Measurements from ENCODE around the gene FGFBP1.

The FGFBP1 gene

GRCh38 chr4:15914736-15915135 lies 23.8 kb downstream of the FGFBP1 start:
- ATAC-seq (ENCODE audit: low read depth) (no peak), DNase-seq (ENCODE audit: low spot score) (no peak)
- Histone ChIP-seq H3K4me1 (ENCODE audit: insufficient read depth, poor library complexity, severe bottlenecking) (peaks cover 51% of the 10 kb centered on the region), H3K27me3 (ENCODE audit: insufficient read depth, poor library complexity, severe bottlenecking) (no peaks in the 10 kb centered on the region), H3K9me3 (ENCODE audit: severe bottlenecking) (no peaks in the 10 kb centered on the region), H3K27ac (ENCODE audit: poor library complexity, severe bottlenecking) (peak overlapping the region; percentile 98), H3K4me3 (ENCODE audit: severe bottlenecking) (no peak overlapping the region), H3K36me3 (ENCODE audit: low read depth) (no peaks in the 10 kb centered on the region)
- no peak for TF ChIP-seq CTCF (IDR thresholded peaks at IDR 0.05; ENCODE audit: poor library complexity, severe bottlenecking)

GRCh38 chr4:15914291-15914690 lies 24.2 kb downstream of the FGFBP1 start:
- DNase-seq (ENCODE audit: low spot score) (no peak), ATAC-seq (ENCODE audit: low read depth) (peak; percentile 5; the same call in 1 of the 3 replicates)
- no peaks in the 10 kb centered on the region for H3K9me3 ChIP-seq (ENCODE audit: severe bottlenecking)

GRCh38 chr4:15913631-15913970 lies 24.9 kb downstream of the FGFBP1 start:
- Histone ChIP-seq H3K27ac (ENCODE audit: poor library complexity, severe bottlenecking) (peak overlapping the region; percentile 98), H3K27me3 (ENCODE audit: insufficient read depth, poor library complexity, severe bottlenecking) (no peaks in the 10 kb centered on the region), H3K9me3 (ENCODE audit: severe bottlenecking) (no peaks in the 10 kb centered on the region), H3K4me3 (ENCODE audit: severe bottlenecking) (no peak overlapping the region), H3K36me3 (ENCODE audit: low read depth) (no peaks in the 10 kb centered on the region), H3K4me1 (ENCODE audit: insufficient read depth, poor library complexity, severe bottlenecking) (peaks cover 41% of the 10 kb centered on the region)
- ATAC-seq (ENCODE audit: low read depth): peak; percentile 93
- DNase-seq (ENCODE audit: low spot score): no peak
- no peak for TF ChIP-seq CTCF (IDR thresholded peaks at IDR 0.05; ENCODE audit: poor library complexity, severe bottlenecking)

More at GRCh38 chr4:15914291-15914690, 24.2 kb downstream of the FGFBP1 start:
- H3K4me1 ChIP-seq (ENCODE audit: insufficient read depth, poor library complexity, severe bottlenecking): peaks cover 48% of the 10 kb centered on the region
- no peak for TF ChIP-seq CTCF (IDR thresholded peaks at IDR 0.05; ENCODE audit: poor library complexity, severe bottlenecking)
- H3K4me3 ChIP-seq (ENCODE audit: severe bottlenecking): no peak overlapping the region
- H3K27ac ChIP-seq (ENCODE audit: poor library complexity, severe bottlenecking): peak overlapping the region; percentile 98
- H3K27me3 ChIP-seq (ENCODE audit: insufficient read depth, poor library complexity, severe bottlenecking): no peaks in the 10 kb centered on the region
- no peaks in the 10 kb centered on the region for H3K36me3 ChIP-seq (ENCODE audit: low read depth)

GRCh38 chr4:15912961-15913630 lies 25.4 kb downstream of the FGFBP1 start:
- Histone ChIP-seq H3K9me3 (ENCODE audit: severe bottlenecking) (no peaks in the 10 kb centered on the region), H3K4me3 (ENCODE audit: severe bottlenecking) (no peak overlapping the region), H3K27me3 (ENCODE audit: insufficient read depth, poor library complexity, severe bottlenecking) (no peaks in the 10 kb centered on the region), H3K27ac (ENCODE audit: poor library complexity, severe bottlenecking) (peak overlapping the region; percentile 98), H3K4me1 (ENCODE audit: insufficient read depth, poor library complexity, severe bottlenecking) (peaks cover 36% of the 10 kb centered on the region), H3K36me3 (ENCODE audit: low read depth) (no peaks in the 10 kb centered on the region)
- ATAC-seq (ENCODE audit: low read depth) (peak; percentile 8), DNase-seq (ENCODE audit: low spot score) (no peak)
- no peak for TF ChIP-seq CTCF (IDR thresholded peaks at IDR 0.05; ENCODE audit: poor library complexity, severe bottlenecking)

GRCh38 chr4:15912236-15912635 lies 26.3 kb downstream of the FGFBP1 start:
- Histone ChIP-seq H3K27ac (ENCODE audit: poor library complexity, severe bottlenecking) (peak overlapping the region; percentile 98), H3K27me3 (ENCODE audit: insufficient read depth, poor library complexity, severe bottlenecking) (no peaks in the 10 kb centered on the region), H3K36me3 (ENCODE audit: low read depth) (no peaks in the 10 kb centered on the region), H3K4me1 (ENCODE audit: insufficient read depth, poor library complexity, severe bottlenecking) (peaks cover 33% of the 10 kb centered on the region), H3K9me3 (ENCODE audit: severe bottlenecking) (no peaks in the 10 kb centered on the region), H3K4me3 (ENCODE audit: severe bottlenecking) (no peak overlapping the region)
- no peak for DNase-seq (ENCODE audit: low spot score)
- no peak for ATAC-seq (ENCODE audit: low read depth)
- no peak for TF ChIP-seq CTCF (IDR thresholded peaks at IDR 0.05; ENCODE audit: poor library complexity, severe bottlenecking)

Data from RWPE2 (cell line).